H1 (cell line): ENCODE measurements around the gene STK32A. TPM values are rescaled to one million over a fixed set of nuclear protein-coding genes. Genes with fewer than 3 reads are reported as not detected.

Source experiments
- CTCF ChIA-PET: fragments of 300-600 bp; sonication (Branson Sonifier 250); formaldehyde crosslinking; loops from one replicate; lab custom pipeline; 2021; ENCODE audit not compliant: partially characterized antibody; lab: Charles Lee
- POLR2A ChIA-PET: fragments of 300-600 bp; sonication (Branson Sonifier 250); formaldehyde crosslinking; loops from one replicate; lab custom pipeline; 2021; ENCODE audit warnings: inconsistent platforms; ENCODE audit not compliant: partially characterized antibody; lab: Charles Lee
- DNase-seq, 2 experiments: peaks; one replicate each; pipeline versions ENCODE4 v3.0.0 to v3.0.0-alpha.2; 2010 to 2022; ENCODE audit warnings: low spot score in 2 of 2, low read depth in 1 of 2, mixed read lengths in 1 of 2
- FAIRE-seq: peaks from 2 replicates; lab custom pipeline; 2011; peaks lifted over from hg19 to GRCh38; lab: Jason Lieb, UNC
- H2AFZ ChIP-seq: 2 replicates; pipeline ENCODE4 v1.8.1; 2012; ENCODE audit warnings: low read length, inconsistent platforms
- H2AK5ac ChIP-seq: 2 replicates; pipeline ENCODE4 v1.6.1; 2013; ENCODE audit warnings: low read depth, low read length
- H2BK120ac ChIP-seq: replicated peaks from 2 replicates; pipeline ENCODE3; 2013; ENCODE audit warnings: low read depth, low read length, inconsistent platforms
- H2BK12ac ChIP-seq: 2 replicates; pipeline ENCODE4 v1.6.1; 2013; ENCODE audit warnings: low read depth, low read length
- H2BK15ac ChIP-seq: 2 replicates; pipeline ENCODE4 v1.6.1; 2013; ENCODE audit warnings: low read length
- H2BK20ac ChIP-seq: 2 replicates; pipeline ENCODE4 v1.6.1; 2013; ENCODE audit warnings: low read length
- H2BK5ac ChIP-seq: 2 replicates; pipeline ENCODE4 v1.6.1; 2013; ENCODE audit warnings: low read depth, low read length
- H3K14ac ChIP-seq: 2 replicates; pipeline ENCODE4 v1.6.1; 2013; ENCODE audit warnings: inconsistent platforms; ENCODE audit not compliant: insufficient read length
- H3K18ac ChIP-seq: 2 replicates; pipeline ENCODE4 v1.6.1; 2013; ENCODE audit warnings: low read length; ENCODE audit errors: extremely low read depth
- H3K23ac ChIP-seq: 2 replicates; pipeline ENCODE4 v1.6.1; 2013; ENCODE audit warnings: inconsistent platforms; ENCODE audit not compliant: insufficient read length
- H3K23me2 ChIP-seq: 2 replicates; pipeline ENCODE4 v1.6.1; 2013; ENCODE audit warnings: low read depth, low read length
- H3K27ac ChIP-seq: 2 replicates; pipeline ENCODE4 v1.6.1; 2011; ENCODE audit warnings: low read depth, low read length, inconsistent platforms
- H3K27me3 ChIP-seq, 4 experiments: replicated peaks in 1 of 4; 1 replicate in 1 of 4; 2 replicates in 3 of 4; pipeline versions ENCODE4 v1.6.1 to v1.8.1; 2011 to 2013; ENCODE audit warnings: low read length in 3 of 4, mild to moderate bottlenecking in 3 of 4, inconsistent platforms in 2 of 4, mixed read lengths in 2 of 4, moderate library complexity in 1 of 4; ENCODE audit not compliant: control insufficient read depth in 3 of 4, insufficient read depth in 3 of 4; ENCODE audit errors: extremely low read depth in 1 of 4
- H3K36me3 ChIP-seq, 4 experiments: 2 replicates each; pipeline versions ENCODE4 v1.6.1 to v1.8.1; 2011 to 2013; ENCODE audit warnings: mild to moderate bottlenecking in 4 of 4, low read length in 3 of 4, moderate library complexity in 2 of 4, control low read depth in 1 of 4, inconsistent platforms in 1 of 4; ENCODE audit not compliant: insufficient read depth in 4 of 4, control insufficient read depth in 2 of 4
- H3K4ac ChIP-seq: replicated peaks from 2 replicates; pipeline ENCODE3; 2013; ENCODE audit warnings: low read length, low read depth, mixed read lengths, inconsistent platforms; ENCODE audit not compliant: insufficient read length
- H3K4me1 ChIP-seq, 4 experiments: replicated peaks in 1 of 4; 1 replicate in 1 of 4; 2 replicates in 3 of 4; pipeline versions ENCODE4 v1.6.1 to v1.8.1; 2011 to 2013; ENCODE audit warnings: low read length in 3 of 4, inconsistent platforms in 2 of 4, mixed read lengths in 1 of 4; ENCODE audit not compliant: insufficient read depth in 4 of 4, control insufficient read depth in 3 of 4
- H3K4me2 ChIP-seq, 2 experiments: 2 replicates each; pipeline versions ENCODE4 v1.6.1 to v1.8.1; 2011 to 2013; ENCODE audit warnings: low read depth in 2 of 2, low read length in 2 of 2, control low read depth in 1 of 2, inconsistent platforms in 1 of 2, mild to moderate bottlenecking in 1 of 2; ENCODE audit not compliant: insufficient read depth in 1 of 2
- H3K4me3 ChIP-seq, 4 experiments: fragments of 200-600, 300-600 bp in 1 of 4; sonication (generic), shearing (Covaris generic), sonication (Bioruptor Twin) in 1 of 4; 2 replicates each; pipeline versions ENCODE4 v1.5.1 to v1.8.1; 2011 to 2016; ENCODE audit warnings: low read length in 4 of 4, low read depth in 3 of 4, control low read depth in 2 of 4, inconsistent platforms in 2 of 4, mild to moderate bottlenecking in 2 of 4, mixed read lengths in 1 of 4, moderate library complexity in 1 of 4; ENCODE audit not compliant: insufficient read depth in 2 of 4; ENCODE audit errors: extremely low read depth in 1 of 4
- H3K56ac ChIP-seq: replicated peaks from 2 replicates; pipeline ENCODE3; 2013; ENCODE audit warnings: low read depth, mild to moderate bottlenecking, mixed read lengths, low read length, inconsistent platforms; ENCODE audit not compliant: insufficient read length
- H3K79me1 ChIP-seq: 2 replicates; pipeline ENCODE4 v1.6.1; 2013; ENCODE audit warnings: low read depth, low read length, control low read depth
- H3K79me2 ChIP-seq, 2 experiments: 2 replicates each; pipeline versions ENCODE4 v1.6.1 to v1.8.1; 2012 to 2013; ENCODE audit warnings: low read length in 2 of 2, mild to moderate bottlenecking in 2 of 2, inconsistent platforms in 1 of 2; ENCODE audit not compliant: insufficient read depth in 2 of 2, control insufficient read depth in 1 of 2
- H3K9ac ChIP-seq, 4 experiments: replicated peaks in 1 of 4; 1 replicate in 1 of 4; 2 replicates in 3 of 4; pipeline versions ENCODE4 v1.6.1 to v1.8.1; 2011 to 2013; ENCODE audit warnings: low read depth in 3 of 4, low read length in 3 of 4, control low read depth in 2 of 4, mild to moderate bottlenecking in 2 of 4, moderate library complexity in 2 of 4, inconsistent platforms in 1 of 4; ENCODE audit errors: extremely low read depth in 1 of 4
- H3K9me3 ChIP-seq, 2 experiments: 2 replicates each; pipeline versions ENCODE4 v1.6.1 to v1.8.1; 2012 to 2013; ENCODE audit warnings: mild to moderate bottlenecking in 2 of 2, moderate library complexity in 2 of 2, control low read depth in 1 of 2, inconsistent platforms in 1 of 2, low read depth in 1 of 2, low read length in 1 of 2, mixed read lengths in 1 of 2; ENCODE audit not compliant: insufficient read depth in 2 of 2
- H4K20me1 ChIP-seq, 2 experiments: replicated peaks in 1 of 2; 2 replicates each; pipeline versions ENCODE3 to v1.8.1; 2011 to 2013; ENCODE audit warnings: inconsistent platforms in 2 of 2, low read length in 2 of 2, mild to moderate bottlenecking in 1 of 2; ENCODE audit not compliant: insufficient read depth in 2 of 2, control insufficient read depth in 1 of 2
- H4K5ac ChIP-seq: 2 replicates; pipeline ENCODE4 v1.6.1; 2013; ENCODE audit warnings: low read length, low read depth, mixed read lengths, inconsistent platforms; ENCODE audit not compliant: insufficient read length
- H4K8ac ChIP-seq: 2 replicates; pipeline ENCODE4 v1.8.0; 2013; ENCODE audit warnings: mild to moderate bottlenecking, moderate library complexity, low read length, inconsistent platforms; ENCODE audit not compliant: insufficient read depth; ENCODE audit errors: extremely low read depth
- H4K91ac ChIP-seq: replicated peaks from 2 replicates; pipeline ENCODE3; 2013; ENCODE audit warnings: low read length, mixed read lengths, inconsistent platforms; ENCODE audit not compliant: insufficient read length
- BCL11A ChIP-seq, 2 experiments: IDR thresholded peaks; one replicate each; pipeline ENCODE4 v1.6.1; 2011; ENCODE audit warnings: low read depth in 2 of 2, low read length in 2 of 2, mild to moderate bottlenecking in 2 of 2
- CHD1 ChIP-seq: IDR thresholded peaks from 2 replicates; pipeline ENCODE4 v1.6.1; 2012; ENCODE audit warnings: low read depth, low read length, improper control_type of control experiment
- EZH2 ChIP-seq: fragments of 200-600 bp; sonication (generic); IDR thresholded peaks from 2 replicates; pipeline ENCODE4 v1.7.1; 2012; ENCODE audit warnings: low read depth, mild to moderate bottlenecking, moderate library complexity, low read length, inconsistent platforms; ENCODE audit not compliant: severe bottlenecking
- HDAC6 ChIP-seq: IDR thresholded peaks from one replicate; pipeline ENCODE4 v1.7.1; 2012; ENCODE audit warnings: low read depth, mild to moderate bottlenecking, inconsistent platforms, low read length, moderate library complexity
- JUN ChIP-seq: IDR thresholded peaks from 2 replicates; pipeline ENCODE4 v1.6.1; 2011; ENCODE audit warnings: low read depth, mild to moderate bottlenecking, improper control_type of control experiment, low read length
- NRF1 ChIP-seq: IDR thresholded peaks from 2 replicates; pipeline ENCODE4 v1.6.1; 2011; ENCODE audit warnings: mild to moderate bottlenecking, low read depth, low read length, improper control_type of control experiment
- RAD21 ChIP-seq, 2 experiments: IDR thresholded peaks in 1 of 2; conservative IDR thresholded peaks in 1 of 2; 2 replicates each; pipeline ENCODE4 v1.6.1; 2011; ENCODE audit warnings: low read depth in 2 of 2, low read length in 2 of 2, improper control_type of control experiment in 1 of 2, inconsistent platforms in 1 of 2, mild to moderate bottlenecking in 1 of 2, moderate library complexity in 1 of 2
- SP2 ChIP-seq: IDR thresholded peaks from 2 replicates; pipeline ENCODE4 v1.6.1; 2012; ENCODE audit warnings: mild to moderate bottlenecking, low read length, inconsistent platforms
- SP4 ChIP-seq: IDR thresholded peaks from 2 replicates; pipeline ENCODE4 v1.6.1; 2012; ENCODE audit warnings: low read length, inconsistent platforms
- WGBS, 2 experiments: shearing (Covaris generic) in 1 of 2; methylation state at CpG; one replicate each; pipeline versions ENCODE4 v1.1.6 to v1.1.7; 2013 to 2015; ENCODE audit warnings: low lambda C conversion rate in 2 of 2, mixed read lengths in 2 of 2, inconsistent platforms in 1 of 2, low coverage in 1 of 2, missing lambda C conversion rate in 1 of 2; ENCODE audit not compliant: insufficient replicate concordance in 2 of 2, insufficient coverage in 1 of 2, insufficient read length in 1 of 2; ENCODE audit errors: extremely low coverage in 1 of 2, missing lambda C conversion rate in 1 of 2; 5-methylcytosine and 5-hydroxymethylcytosine counted together
- polyA plus RNA-seq, 7 experiments: library from polyadenylated mRNA; depleted of rRNA in 3 of 7; stranded (reverse) in 5 of 7; unstranded in 2 of 7; fragments of >200 nt in 5 of 7; fragments of 200-250 nt in 2 of 7; gene quantifications; 1 replicate in 5 of 7; 2 replicates in 1 of 7; 4 replicates in 1 of 7; pipeline versions ENCODE4 v1.2.1 to v1.2.3, GENCODE V29; 2011 to 2013; ENCODE audit warnings: missing spikeins in 2 of 7, mixed read lengths in 2 of 7
- total RNA-seq: library from RNA; stranded (reverse); fragmentation: NEBNext Ultra II Directional; extraction: Animal tissue kit (Norgen Biotek cat#: 25700); gene quantifications from 2 replicates; pipeline ENCODE4 v1.2.1, GENCODE V29; 2021
- TF ChIP-seq, protein P1 (sequence below), 3 experiments: IDR thresholded peaks; 1 replicate in 2 of 3; 2 replicates in 1 of 3; pipeline versions ENCODE4 v1.5.1 to v1.6.1; 2011; ENCODE audit warnings: low read length in 3 of 3, mild to moderate bottlenecking in 3 of 3, inconsistent platforms in 2 of 3, low read depth in 1 of 3, moderate library complexity in 1 of 3; ENCODE audit not compliant: insufficient read depth in 1 of 3; ENCODE audit errors: control extremely low read depth in 1 of 3
- TF ChIP-seq, protein P2 (sequence below): IDR thresholded peaks from 2 replicates; pipeline ENCODE4 v1.6.1; 2011; ENCODE audit warnings: low read depth, mild to moderate bottlenecking, low read length; ENCODE audit not compliant: insufficient read depth

The STK32A gene
- total and polyA plus RNA-seq, 2 of the 8 experiments (the other 6 are each of a cell fraction or from before 2014, with no cell fraction given): 1.3 to 2.5 TPM

DNA sequence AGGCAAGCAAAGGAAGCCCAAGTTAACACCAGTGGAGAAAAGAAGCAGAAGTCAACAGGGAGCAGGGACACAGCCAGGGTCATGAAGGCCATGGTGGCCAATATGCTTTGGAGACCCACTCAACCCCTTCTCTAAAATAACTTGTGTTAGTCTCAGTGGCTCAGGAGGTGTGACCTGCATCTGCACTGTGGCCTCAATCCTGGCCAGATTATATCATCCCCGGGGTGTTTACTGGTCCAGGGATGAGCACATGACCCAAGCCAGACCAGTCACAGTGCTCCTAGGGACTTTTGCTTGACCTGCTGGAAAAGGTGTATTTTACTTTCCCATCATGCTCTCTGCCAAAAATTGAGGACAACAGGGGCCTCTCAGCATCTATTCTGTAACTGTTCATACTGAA is 169.9 kb downstream of the STK32A start:
- H3K9ac ChIP-seq: no peak overlapping the region
- CTCF ChIA-PET: interaction anchor here (0.9 to 3.0 kb wide), 3 partner anchors 12 to 173 kb away, joined by 3 to 29 read pairs (median 8); no protein-coding TSS in a partner anchor
- H3K4me3 ChIP-seq: no peak overlapping the region
- TF ChIP-seq, protein P1, sequence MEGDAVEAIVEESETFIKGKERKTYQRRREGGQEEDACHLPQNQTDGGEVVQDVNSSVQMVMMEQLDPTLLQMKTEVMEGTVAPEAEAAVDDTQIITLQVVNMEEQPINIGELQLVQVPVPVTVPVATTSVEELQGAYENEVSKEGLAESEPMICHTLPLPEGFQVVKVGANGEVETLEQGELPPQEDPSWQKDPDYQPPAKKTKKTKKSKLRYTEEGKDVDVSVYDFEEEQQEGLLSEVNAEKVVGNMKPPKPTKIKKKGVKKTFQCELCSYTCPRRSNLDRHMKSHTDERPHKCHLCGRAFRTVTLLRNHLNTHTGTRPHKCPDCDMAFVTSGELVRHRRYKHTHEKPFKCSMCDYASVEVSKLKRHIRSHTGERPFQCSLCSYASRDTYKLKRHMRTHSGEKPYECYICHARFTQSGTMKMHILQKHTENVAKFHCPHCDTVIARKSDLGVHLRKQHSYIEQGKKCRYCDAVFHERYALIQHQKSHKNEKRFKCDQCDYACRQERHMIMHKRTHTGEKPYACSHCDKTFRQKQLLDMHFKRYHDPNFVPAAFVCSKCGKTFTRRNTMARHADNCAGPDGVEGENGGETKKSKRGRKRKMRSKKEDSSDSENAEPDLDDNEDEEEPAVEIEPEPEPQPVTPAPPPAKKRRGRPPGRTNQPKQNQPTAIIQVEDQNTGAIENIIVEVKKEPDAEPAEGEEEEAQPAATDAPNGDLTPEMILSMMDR (IDR thresholded peaks at IDR 0.05; ENCODE audit: control extremely low read depth in 1 of 3, insufficient read depth in 1 of 3, low read depth in 1 of 3, low read length in 3 of 3): no peak
- TF ChIP-seq BCL11A (IDR thresholded peaks at IDR 0.05; ENCODE audit: low read depth in 2 of 2, low read length in 2 of 2) (no peak), EZH2 (no peak), NRF1 (no peak), CHD1 (no peak), SP2 (no peak), HDAC6 (no peak), JUN (no peak), SP4 (no peak), RAD21 (IDR thresholded peaks at IDR 0.05 in 1 of 2, conservative IDR thresholded peaks at IDR 0.05 in 1 of 2; ENCODE audit: low read depth in 2 of 2, low read length in 2 of 2) (no peak)
- TF ChIP-seq, protein P2, sequence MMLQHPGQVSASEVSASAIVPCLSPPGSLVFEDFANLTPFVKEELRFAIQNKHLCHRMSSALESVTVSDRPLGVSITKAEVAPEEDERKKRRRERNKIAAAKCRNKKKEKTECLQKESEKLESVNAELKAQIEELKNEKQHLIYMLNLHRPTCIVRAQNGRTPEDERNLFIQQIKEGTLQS: no peak

More for the DNA sequence above, 169.9 kb downstream of the STK32A start:
- H3K18ac ChIP-seq: no peak overlapping the region
- H4K91ac ChIP-seq: no peak overlapping the region
- no peaks in the 10 kb centered on the region for H3K9me3 ChIP-seq
- no peak overlapping the region for H3K56ac ChIP-seq
- H3K14ac ChIP-seq: no peak overlapping the region
- no peak overlapping the region for H2BK15ac ChIP-seq
- no peak overlapping the region for H3K4ac ChIP-seq
- no peak overlapping the region for H2AFZ ChIP-seq
- no peak overlapping the region for H2AK5ac ChIP-seq
- H3K79me1 ChIP-seq: no peaks in the 10 kb centered on the region; the same call in 1 of the 2 replicates
- peaks cover 68 to 95% (median 92%) of the 10 kb centered on the region in 4 experiments for H3K36me3 ChIP-seq
- no peak overlapping the region for H2BK12ac ChIP-seq
- H2BK5ac ChIP-seq: peak overlapping the region; percentile 3; the same call in 1 of the 2 replicates
- H4K8ac ChIP-seq: no peak overlapping the region
- no peak for DNase-seq
- no peak overlapping the region for H3K4me2 ChIP-seq
- H4K5ac ChIP-seq: no peak overlapping the region
- no peaks in the 10 kb centered on the region for H3K23me2 ChIP-seq
- FAIRE-seq: no peak
- peaks cover 2 to 8% of the 10 kb centered on the region in 2 experiments for H4K20me1 ChIP-seq
- WGBS, 2 experiments: 92% methylated on average over 1 of the region's 1 CpG; no CpG with 5 or more reads in 1 of the 2 experiments
- no peak overlapping the region for H2BK120ac ChIP-seq
- no peaks in the 10 kb centered on the region for H3K4me1 ChIP-seq
- H3K27me3 ChIP-seq: no peaks in the 10 kb centered on the region
- no peak overlapping the region for H3K23ac ChIP-seq
- H3K79me2 ChIP-seq: no peaks in the 10 kb centered on the region; a peak in 1 of 4 replicates
- POLR2A ChIA-PET: interaction anchor here (1.5 kb wide), 1 partner anchor 11 kb away, joined by 3 read pairs; no protein-coding TSS in a partner anchor
- H2BK20ac ChIP-seq: no peak overlapping the region
- no peak overlapping the region for H3K27ac ChIP-seq
